Measurements from ENCODE around the gene PLEKHO2.

The PLEKHO2 gene

GRCh38 chr15:64912379-64913325, 70.9 kb downstream of the PLEKHO2 start:
- no peak for DNase-seq (ENCODE audit: low spot score)

- no peak for DNase-seq (ENCODE audit: low spot score)
Observed at GRCh38 chr15:64915518-64916227, 74.0 kb downstream of the PLEKHO2 start.

DNA sequence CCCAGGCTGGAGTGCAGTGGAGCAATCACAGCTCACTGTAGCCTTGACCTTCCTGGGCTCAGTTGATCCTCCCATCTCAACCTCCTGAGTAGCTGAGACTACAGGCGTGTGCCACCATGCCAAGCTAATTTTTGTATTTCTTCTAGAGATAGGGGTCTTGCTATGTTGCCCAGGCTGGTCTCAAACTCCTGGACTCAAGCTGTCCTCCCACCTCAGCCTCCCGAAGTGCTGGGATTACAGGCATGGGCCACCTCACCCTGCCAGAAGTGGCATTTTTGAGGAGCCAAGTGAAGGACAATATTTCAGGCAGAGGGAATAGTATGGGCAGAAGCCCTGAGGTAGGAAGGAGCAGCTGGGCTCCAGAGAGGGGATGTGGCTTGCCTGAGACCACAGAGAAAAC, 74.7 kb downstream of the PLEKHO2 start:
- no peak for DNase-seq (ENCODE audit: low spot score)

DNA sequence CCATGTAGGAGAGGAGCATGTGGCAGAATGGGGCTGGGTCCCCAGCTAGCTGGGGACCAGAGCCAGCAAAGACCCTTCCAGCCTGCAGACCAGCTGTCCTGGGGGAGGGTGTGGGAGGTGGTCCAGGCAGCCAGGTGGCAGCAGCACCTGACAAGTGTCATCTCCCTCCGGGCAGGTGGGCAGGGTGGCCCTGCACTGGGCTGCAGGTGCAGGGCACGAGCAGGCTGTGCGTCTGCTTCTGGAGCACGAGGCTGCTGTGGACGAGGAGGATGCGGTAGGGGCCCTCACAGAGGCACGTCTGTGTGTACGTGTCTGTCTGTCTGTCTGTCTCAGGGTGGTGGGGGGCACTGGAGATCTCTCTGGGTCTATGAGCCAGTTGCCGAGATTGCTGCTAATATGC, 75.5 kb downstream of the PLEKHO2 start:
- no peak for DNase-seq (ENCODE audit: low spot score)

All from pons (tissue), 1 donor.